NCI-H524 (cell line): ENCODE data around the gene PRKAR1B.

ENCODE experiments used
- DNase-seq, 2 experiments: peaks; one replicate each; lab custom pipeline; 2025; lab: John Stamatoyannopoulos, UW

The PRKAR1B gene

GRCh38 chr7:540997-541396 is 186.1 kb downstream of the PRKAR1B start:
- no peak for DNase-seq

- no peak for DNase-seq
Measured at GRCh38 chr7:540579-540978, 186.5 kb downstream of the PRKAR1B start.

GRCh38 chr7:539731-540411 is 187.2 kb downstream of the PRKAR1B start:
- no peak for DNase-seq

- no peak for DNase-seq
Measured at GRCh38 chr7:538764-539685, 188.1 kb downstream of the PRKAR1B start.

GRCh38 chr7:537911-538634 is 189.0 kb downstream of the PRKAR1B start:
- no peak for DNase-seq

GRCh38 chr7:536231-536630 is 190.8 kb downstream of the PRKAR1B start:
- no peak for DNase-seq

- no peak for DNase-seq
Measured at GRCh38 chr7:534959-535358, 192.1 kb downstream of the PRKAR1B start.

GRCh38 chr7:534075-534474 is 193.0 kb downstream of the PRKAR1B start:
- no peak for DNase-seq

GRCh38 chr7:533266-533665 is 193.8 kb downstream of the PRKAR1B start:
- no peak for DNase-seq

GRCh38 chr7:532379-533143 is 194.5 kb downstream of the PRKAR1B start:
- no peak for DNase-seq

- no peak for DNase-seq
Measured at GRCh38 chr7:531777-532176, 195.3 kb downstream of the PRKAR1B start.

GRCh38 chr7:528451-528850 is 198.6 kb downstream of the PRKAR1B start:
- DNase-seq, result no peak

GRCh38 chr7:527723-528122 is 199.4 kb downstream of the PRKAR1B start:
- no peak for DNase-seq

GRCh38 chr7:526460-527034 is 200.5 kb downstream of the PRKAR1B start:
- no peak for DNase-seq

- peak in 1 of 2 experiments; percentile 42 for DNase-seq
Measured at GRCh38 chr7:525740-526139, 201.3 kb downstream of the PRKAR1B start.

- DNase-seq, result no peak
Measured at GRCh38 chr7:524800-525199, 202.3 kb downstream of the PRKAR1B start.

GRCh38 chr7:523347-524336 is 203.4 kb downstream of the PRKAR1B start:
- DNase-seq, result no peak

- no peak for DNase-seq
Measured at GRCh38 chr7:522951-523314, 204.1 kb downstream of the PRKAR1B start.

- DNase-seq, result peak in 1 of 2 experiments; percentile 11
Measured at GRCh38 chr7:522071-522950, 204.8 kb downstream of the PRKAR1B start.
